Jurkat, Clone E6-1 (cell line): ENCODE results near the gene ATP9A.
"Not testable (repeated sequence)": the region's sequence is repeated elsewhere in the genome, so short reads cannot be mapped to it uniquely, and the experiment has no call there.

ENCODE experiments used
- DNase-seq: peaks from one replicate; pipeline ENCODE4 v3.0.0-alpha.2; 2011; ENCODE audit warnings: low read depth, low spot score
- H3K4me3 ChIP-seq: 2 replicates; pipeline ENCODE4 v1.5.1; 2011; ENCODE audit warnings: mild to moderate bottlenecking, low read length, control low read depth, moderate library complexity

ATP9A gene

GRCh38 chr20:51678026-51678697 is 90.0 kb downstream of the ATP9A start:
- DNase-seq: no peak
- H3K4me3 ChIP-seq: no peak overlapping the region

GRCh38 chr20:51668947-51669346 is 99.2 kb downstream of the ATP9A start:
- H3K4me3 ChIP-seq: no peak overlapping the region

DNA sequence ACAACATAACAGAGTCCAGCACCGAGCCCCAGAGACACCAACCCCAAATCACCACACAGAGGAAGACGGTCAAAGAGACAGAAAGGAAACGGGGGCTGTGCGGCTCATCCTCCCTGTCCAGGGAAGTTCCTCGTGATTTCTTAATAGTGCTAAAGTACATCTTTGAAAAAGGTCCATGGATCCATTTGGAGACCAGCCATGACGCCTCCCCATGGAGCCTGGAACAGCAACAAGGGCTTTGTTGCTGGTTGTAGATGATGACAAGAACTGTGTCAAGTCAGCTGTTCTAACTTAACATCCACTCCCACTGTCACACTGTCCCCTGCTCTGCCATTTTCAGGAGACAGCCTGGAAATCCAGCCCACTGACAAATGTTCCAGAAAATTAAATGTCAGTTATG is 99.7 kb downstream of the ATP9A start:
- no peak overlapping the region for H3K4me3 ChIP-seq
- no peak for DNase-seq

More at GRCh38 chr20:51668947-51669346, 99.2 kb downstream of the ATP9A start:
- DNase-seq: no peak

DNA sequence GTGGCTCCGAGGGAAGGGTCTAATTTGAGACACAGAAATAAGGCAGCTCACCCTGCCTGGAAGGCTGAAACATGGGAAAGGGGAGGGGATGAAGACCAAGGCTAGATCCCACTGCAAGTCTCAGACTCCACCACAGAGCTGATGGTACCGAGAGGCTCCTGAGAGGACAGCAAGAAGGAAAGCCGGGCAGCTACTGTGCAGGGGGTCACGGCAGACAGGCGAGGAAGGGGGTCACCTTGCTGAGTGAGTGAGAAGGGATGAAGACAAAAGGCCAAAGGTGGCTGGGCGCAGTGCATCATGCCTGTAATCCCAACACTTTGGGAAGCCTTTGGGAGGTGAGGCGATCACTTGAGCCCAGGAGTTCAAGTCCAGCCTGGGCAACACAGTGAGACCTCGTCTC is 100.7 kb downstream of the ATP9A start:
- H3K4me3 ChIP-seq: no peak overlapping the region
- DNase-seq: no peak

GRCh38 chr20:51667002-51667408 is 101.2 kb downstream of the ATP9A start:
- DNase-seq: peak; percentile 66
- H3K4me3 ChIP-seq: no peak overlapping the region; the same call in 1 of the 2 replicates

- no peak for DNase-seq
Measured at GRCh38 chr20:51666126-51666525, 102.1 kb downstream of the ATP9A start.

GRCh38 chr20:51665543-51666118 is 102.6 kb downstream of the ATP9A start:
- H3K4me3 ChIP-seq: no peak overlapping the region
- DNase-seq: no peak

More at GRCh38 chr20:51666126-51666525, 102.1 kb downstream of the ATP9A start:
- H3K4me3 ChIP-seq: no peak overlapping the region

DNA sequence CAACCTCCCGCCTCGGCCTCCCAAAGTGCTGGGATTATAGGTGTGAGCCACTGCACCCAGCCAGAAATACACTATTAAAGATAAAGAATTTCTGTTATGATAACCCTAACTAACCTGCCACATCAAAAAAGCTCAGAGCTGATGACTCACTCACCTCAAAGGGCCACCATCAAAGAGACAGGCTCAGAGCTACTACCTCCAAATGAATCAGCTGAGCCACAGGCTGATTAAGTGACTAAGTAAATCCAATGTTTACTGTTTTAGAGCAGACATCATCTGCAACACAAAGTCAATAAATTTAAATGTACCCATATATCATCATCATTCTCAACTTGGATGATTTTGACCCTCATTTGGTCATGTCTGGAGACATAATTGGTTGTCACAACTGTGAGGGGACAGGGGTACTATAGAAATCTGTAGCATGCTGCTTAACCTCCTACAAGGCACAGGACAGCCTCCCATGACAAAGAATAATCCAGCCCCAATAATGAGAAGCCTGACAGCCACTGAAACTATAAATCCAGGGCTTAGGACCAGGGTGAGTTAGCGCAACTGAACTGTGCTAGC is 106.5 kb downstream of the ATP9A start:
- H3K4me3 ChIP-seq: no peak overlapping the region
- peak; percentile 67 for DNase-seq

DNA sequence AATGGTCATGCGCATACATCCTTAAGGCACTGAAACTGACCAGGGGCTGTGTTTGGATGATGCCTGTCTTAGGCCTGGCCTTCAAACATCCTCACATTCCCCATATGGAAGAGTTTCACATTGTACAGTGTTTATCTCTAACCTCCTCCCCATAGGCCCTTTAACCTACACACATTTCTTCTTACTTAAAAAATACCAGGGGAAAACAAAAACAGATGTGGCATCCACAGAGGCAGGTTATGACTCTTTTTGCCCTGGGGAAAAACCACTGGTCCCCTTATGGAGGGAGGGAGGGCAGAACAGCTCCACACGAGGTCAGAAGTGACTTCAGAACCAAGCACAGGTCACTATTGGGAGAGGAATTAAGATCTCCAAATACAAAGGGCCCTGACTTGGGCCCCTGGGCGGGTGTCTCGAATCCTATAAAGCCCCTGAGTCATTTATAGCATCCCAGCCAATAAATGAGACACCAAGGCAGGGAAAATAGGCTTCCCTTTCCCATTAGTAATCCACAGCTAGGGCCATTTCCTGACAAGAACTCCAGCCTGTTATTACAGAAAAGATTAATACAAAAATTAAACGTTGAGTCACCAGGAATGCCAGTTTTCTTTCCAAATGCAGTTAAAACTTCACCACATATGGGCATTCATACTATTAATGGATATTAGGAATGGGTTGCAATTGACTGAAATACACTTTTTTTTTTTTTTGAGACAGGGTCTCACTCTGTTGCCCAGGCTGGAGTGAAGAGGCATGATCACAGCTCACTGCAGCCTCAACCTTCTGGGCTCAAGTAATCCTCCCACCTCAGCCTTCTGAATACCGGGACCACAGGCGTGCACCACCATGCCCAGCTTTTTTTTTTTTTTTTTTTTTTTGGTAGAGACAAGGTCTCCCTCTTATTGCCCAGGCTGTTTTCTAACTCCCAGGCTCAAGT is 107.2 kb downstream of the ATP9A start:
- DNase-seq: no peak
- H3K4me3 ChIP-seq: no peak overlapping the region

DNA sequence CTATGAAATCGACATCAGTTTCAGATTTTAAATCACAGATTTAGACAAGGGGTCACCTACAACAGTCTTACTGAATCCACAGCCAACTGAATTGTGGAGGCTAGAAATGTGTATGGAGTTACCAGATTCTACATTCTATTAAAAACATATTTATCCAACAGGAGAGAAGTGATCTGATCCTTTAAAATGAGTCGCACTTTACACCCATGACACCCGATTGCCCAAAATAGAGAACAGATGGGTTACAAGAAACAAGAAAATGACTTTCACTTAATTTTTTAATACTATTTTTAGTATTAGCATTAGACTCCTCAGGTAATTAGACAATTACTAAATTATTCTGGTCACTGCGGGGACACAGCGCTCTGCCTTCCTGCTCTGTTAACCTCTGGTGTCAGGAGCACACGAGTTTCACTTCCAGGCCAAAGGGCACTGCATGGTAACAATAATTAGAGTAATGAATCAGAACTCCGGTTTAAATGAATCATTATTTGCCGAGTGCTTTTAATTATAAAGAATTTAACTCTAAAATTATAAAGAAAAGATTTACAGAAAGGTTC is 108.6 kb downstream of the ATP9A start:
- DNase-seq: no peak
- H3K4me3 ChIP-seq: no peak overlapping the region

- H3K4me3 ChIP-seq: no peak overlapping the region
- no peak for DNase-seq
Measured at GRCh38 chr20:51656726-51657260, 111.4 kb downstream of the ATP9A start.

- DNase-seq, H3K4me3 ChIP-seq: not testable (repeated sequence)
Measured at GRCh38 chr20:51656089-51656488, 112.1 kb downstream of the ATP9A start.

DNA sequence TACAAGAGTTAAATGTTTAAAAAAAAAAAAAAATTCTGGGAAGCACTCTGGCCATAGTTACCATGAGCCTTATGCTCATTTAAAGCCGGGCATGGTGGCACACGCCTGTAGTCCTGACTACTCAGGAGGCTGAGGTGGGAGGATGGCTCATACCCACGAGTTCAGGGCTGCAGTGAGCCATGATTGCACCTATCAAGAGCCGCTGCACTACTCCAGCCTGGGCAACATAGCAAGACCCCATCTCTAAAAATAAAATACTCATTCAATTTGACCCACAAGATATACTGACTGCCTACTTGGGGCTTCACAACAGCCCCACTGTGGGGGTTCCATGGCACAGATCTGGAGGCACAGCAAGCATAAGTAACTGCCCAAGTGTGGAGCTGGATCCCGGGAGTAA is 113.7 kb downstream of the ATP9A start:
- no peak for DNase-seq
- H3K4me3 ChIP-seq: no peak overlapping the region

DNA sequence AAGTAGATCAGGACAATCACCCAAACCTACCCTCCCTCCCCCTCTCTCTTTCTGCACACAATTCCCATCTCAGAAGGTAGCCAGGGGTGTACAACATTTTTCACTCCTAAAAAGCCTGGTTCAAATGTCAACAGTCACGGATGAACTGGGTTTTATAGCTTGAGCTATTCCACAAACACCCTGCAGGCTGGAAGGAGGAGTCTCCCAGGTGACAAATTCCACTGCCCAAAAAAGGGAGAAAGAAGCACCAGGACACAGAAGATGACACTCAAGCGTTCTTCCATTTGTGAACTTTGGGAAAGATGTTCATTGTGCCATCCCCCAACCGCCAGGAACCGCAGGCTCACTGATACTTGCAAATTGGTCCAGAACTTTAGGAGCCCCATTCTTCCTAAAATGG is 114.1 kb downstream of the ATP9A start:
- DNase-seq: no peak
- H3K4me3 ChIP-seq: no peak overlapping the region

DNA sequence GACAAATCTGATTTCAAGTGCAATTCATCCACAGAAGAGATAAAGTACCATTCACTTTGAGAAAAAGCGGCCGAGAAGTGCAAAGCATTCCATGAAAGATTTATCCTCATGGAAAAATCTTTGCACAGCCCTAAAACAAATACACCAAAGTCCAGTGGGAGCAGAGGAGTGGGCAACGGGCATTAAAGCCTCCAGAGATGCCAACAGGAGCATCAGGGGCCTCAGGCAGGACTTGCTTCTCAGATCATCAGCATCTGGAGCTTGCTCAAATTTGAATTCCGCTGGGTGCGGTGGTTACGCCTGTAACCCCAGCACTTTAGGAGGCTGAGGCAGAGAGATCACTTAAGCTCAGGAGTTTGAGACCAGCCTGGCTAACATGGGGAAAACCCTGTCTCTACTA is 115.0 kb downstream of the ATP9A start:
- H3K4me3 ChIP-seq: no peak overlapping the region
- no peak for DNase-seq

DNA sequence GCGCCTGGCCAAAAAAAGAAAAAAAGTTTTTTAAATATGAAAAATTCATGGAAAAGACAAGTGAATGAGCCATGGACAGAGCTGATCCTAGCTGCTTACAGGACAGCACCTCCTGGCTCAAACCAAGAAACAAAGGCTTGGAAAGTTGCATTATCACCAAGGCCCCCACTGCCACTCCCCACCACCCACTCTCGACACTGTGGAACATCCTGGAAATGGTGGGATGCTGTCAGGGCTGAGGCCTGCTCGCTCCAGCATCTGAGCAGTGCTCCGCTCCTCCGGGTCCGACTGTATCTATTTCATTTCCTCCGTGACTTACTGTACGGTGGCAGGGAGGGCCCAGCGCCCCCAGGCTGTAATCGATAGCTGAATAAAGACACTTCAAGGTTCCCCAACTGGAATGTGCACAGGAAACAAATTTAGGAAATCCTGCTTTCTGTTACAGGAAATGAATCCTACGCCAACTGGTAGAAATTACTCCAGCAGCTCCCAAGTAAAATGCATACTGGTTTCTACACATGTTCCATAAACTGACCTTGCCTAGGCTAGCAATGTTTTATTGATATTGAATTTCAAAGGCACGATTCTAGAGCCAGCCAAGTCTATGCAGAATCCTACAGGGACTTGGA is 116.2 kb downstream of the ATP9A start:
- DNase-seq: no peak
- no peak overlapping the region for H3K4me3 ChIP-seq

DNA sequence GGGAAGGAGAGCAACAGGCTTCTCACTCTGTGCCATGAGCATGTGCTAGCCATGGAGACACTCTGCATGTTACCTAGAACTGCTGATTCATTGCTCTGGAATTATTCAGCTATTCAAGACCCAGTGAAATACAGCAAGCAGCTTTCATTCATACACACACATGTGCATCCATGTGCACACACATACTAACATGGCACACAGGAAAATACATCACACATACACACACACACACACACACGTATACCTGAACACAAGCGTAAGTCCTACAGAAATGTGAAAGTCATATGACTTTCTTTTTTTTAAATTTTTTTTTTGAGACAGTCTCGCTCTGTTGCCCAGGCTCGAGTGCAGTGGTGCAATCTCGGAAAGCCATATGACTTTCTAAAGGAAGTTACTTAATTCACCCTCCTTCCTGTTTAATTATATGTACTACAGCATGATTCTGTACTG is 117.5 kb downstream of the ATP9A start:
- no peak for DNase-seq
- H3K4me3 ChIP-seq: no peak overlapping the region

DNA sequence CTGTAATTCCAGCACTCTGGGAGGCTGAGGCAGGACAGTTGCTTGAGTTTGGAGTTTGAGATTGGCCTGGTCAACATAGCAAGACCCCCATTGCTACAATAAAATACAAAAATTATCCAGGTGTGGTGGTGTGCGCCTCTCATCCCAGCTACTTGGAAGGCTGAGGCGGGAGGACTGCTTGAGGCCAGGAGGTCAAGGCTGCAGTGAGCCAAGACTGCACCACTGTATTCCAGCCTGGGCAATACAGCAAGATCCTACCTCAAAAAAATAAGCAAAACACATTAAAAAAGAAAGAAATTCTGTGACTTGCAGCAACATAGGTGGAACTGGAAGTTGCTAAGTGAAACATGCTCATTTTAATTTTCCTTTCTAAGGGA is 119.6 kb downstream of the ATP9A start:
- no peak for DNase-seq
- H3K4me3 ChIP-seq: no peak overlapping the region
